Stimulated activated CD4-positive, alpha-beta T cell treated with anti-CD3 and anti-CD28 coated beads, Interleukin-15, amount 100 ng/mL, for 48 hours (primary cell): Measurements from ENCODE around the gene ZCWPW1.
"Not testable (repeated sequence)": the region's sequence is repeated elsewhere in the genome, so short reads cannot be mapped to it uniquely, and the experiment has no call there.

Experiments
- DNase-seq, 2 donors: peaks; one replicate each; pipeline ENCODE4 v3.0.0-alpha.2; 2020; ENCODE audit warnings: low read depth in 2 of 2

ZCWPW1 gene

GRCh38 chr7:100400656-100401055, 27.8 kb downstream of the ZCWPW1 start:
- no peak for DNase-seq

GRCh38 chr7:100400041-100400440, 28.5 kb downstream of the ZCWPW1 start:
- DNase-seq, result no peak

- DNase-seq, result no peak
Observed at GRCh38 chr7:100398239-100398638, 30.3 kb downstream of the ZCWPW1 start.

- no peak for DNase-seq
Observed at GRCh38 chr7:100397315-100398081, 31.0 kb downstream of the ZCWPW1 start.

GRCh38 chr7:100396421-100396982, 32.0 kb downstream of the ZCWPW1 start:
- peak; percentile 45 to 49 for DNase-seq

- no peak for DNase-seq
Observed at GRCh38 chr7:100394077-100394476, 34.4 kb downstream of the ZCWPW1 start.

GRCh38 chr7:100393233-100393905, 35.1 kb downstream of the ZCWPW1 start:
- DNase-seq, result no peak

- DNase-seq, result no peak
Observed at GRCh38 chr7:100390286-100391009, 38.1 kb downstream of the ZCWPW1 start.

- no peak for DNase-seq
Observed at GRCh38 chr7:100389437-100390088, 38.9 kb downstream of the ZCWPW1 start.

GRCh38 chr7:100387695-100388094, 40.8 kb downstream of the ZCWPW1 start:
- no peak for DNase-seq

GRCh38 chr7:100386940-100387339, 41.6 kb downstream of the ZCWPW1 start:
- DNase-seq, result no peak

GRCh38 chr7:100384628-100385294, 43.7 kb downstream of the ZCWPW1 start:
- no peak for DNase-seq

- DNase-seq, result not testable (repeated sequence)
Observed at GRCh38 chr7:100382234-100382853, 46.2 kb downstream of the ZCWPW1 start.

- DNase-seq, result not testable (repeated sequence)
Observed at GRCh38 chr7:100381531-100382233, 46.8 kb downstream of the ZCWPW1 start.

GRCh38 chr7:100380196-100380595, 48.3 kb downstream of the ZCWPW1 start:
- DNase-seq, result no peak

GRCh38 chr7:100378114-100378755, 50.3 kb downstream of the ZCWPW1 start:
- no peak for DNase-seq

GRCh38 chr7:100376066-100376465, 52.4 kb downstream of the ZCWPW1 start:
- DNase-seq, result no peak

GRCh38 chr7:100374601-100375000, 53.9 kb downstream of the ZCWPW1 start:
- no peak for DNase-seq

GRCh38 chr7:100373870-100374598, 54.5 kb downstream of the ZCWPW1 start:
- not testable (repeated sequence) for DNase-seq
